Measurements from ENCODE around the gene APLNR.

Gene APLNR

DNA sequence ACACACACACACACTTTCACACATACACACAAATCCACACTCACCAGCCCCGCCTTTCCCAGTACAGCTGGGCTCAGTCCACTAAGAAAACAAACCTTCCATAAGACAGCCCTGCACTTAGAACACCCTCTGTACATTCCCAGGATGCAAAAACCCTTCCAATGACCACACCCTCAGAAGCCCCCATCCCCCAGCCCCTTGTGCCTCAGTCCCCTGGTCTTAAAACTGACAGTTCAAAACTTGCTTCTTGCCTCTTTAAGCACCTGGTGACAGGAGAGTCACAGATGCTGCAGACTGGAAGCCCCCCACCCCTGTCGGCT, 23.0 kb downstream of the APLNR start:
- peaks cover 6% of the 10 kb centered on the region for H3K4me1 ChIP-seq (ENCODE audit: low read length)
- H3K9me3 ChIP-seq (ENCODE audit: insufficient read depth, low read length) = no peaks in the 10 kb centered on the region
- H3K79me2 ChIP-seq (ENCODE audit: low read length) = no peaks in the 10 kb centered on the region
- H3K27ac ChIP-seq (ENCODE audit: low read length) = no peak overlapping the region
- peaks cover 19% of the 10 kb centered on the region; the same call in 1 of the 2 replicates for H3K27me3 ChIP-seq (ENCODE audit: low read depth, low read length)
- no peaks in the 10 kb centered on the region for H3K36me3 ChIP-seq (replicated peaks; ENCODE audit: low read depth, low read length)
- H3K4me3 ChIP-seq (ENCODE audit: low read length) = no peak overlapping the region
- no peak overlapping the region for H3K9ac ChIP-seq (ENCODE audit: low read length)
- no peak overlapping the region for H2AFZ ChIP-seq (ENCODE audit: low read depth, low read length)
- no peak for TF ChIP-seq EZH2phosphoT487 (IDR thresholded peaks at IDR 0.05; ENCODE audit: low read depth)
- TF ChIP-seq, protein P1, sequence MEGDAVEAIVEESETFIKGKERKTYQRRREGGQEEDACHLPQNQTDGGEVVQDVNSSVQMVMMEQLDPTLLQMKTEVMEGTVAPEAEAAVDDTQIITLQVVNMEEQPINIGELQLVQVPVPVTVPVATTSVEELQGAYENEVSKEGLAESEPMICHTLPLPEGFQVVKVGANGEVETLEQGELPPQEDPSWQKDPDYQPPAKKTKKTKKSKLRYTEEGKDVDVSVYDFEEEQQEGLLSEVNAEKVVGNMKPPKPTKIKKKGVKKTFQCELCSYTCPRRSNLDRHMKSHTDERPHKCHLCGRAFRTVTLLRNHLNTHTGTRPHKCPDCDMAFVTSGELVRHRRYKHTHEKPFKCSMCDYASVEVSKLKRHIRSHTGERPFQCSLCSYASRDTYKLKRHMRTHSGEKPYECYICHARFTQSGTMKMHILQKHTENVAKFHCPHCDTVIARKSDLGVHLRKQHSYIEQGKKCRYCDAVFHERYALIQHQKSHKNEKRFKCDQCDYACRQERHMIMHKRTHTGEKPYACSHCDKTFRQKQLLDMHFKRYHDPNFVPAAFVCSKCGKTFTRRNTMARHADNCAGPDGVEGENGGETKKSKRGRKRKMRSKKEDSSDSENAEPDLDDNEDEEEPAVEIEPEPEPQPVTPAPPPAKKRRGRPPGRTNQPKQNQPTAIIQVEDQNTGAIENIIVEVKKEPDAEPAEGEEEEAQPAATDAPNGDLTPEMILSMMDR (IDR thresholded peaks at IDR 0.05; ENCODE audit: low read depth, low read length) = no peak
- 0 out of 2 replicates have a peak overlapping the region, but pooled peaks have one; percentile 28 for H3K4me2 ChIP-seq (ENCODE audit: low read length)
- no peaks in the 10 kb centered on the region for H4K20me1 ChIP-seq (ENCODE audit: insufficient read depth, low read length)

DNA sequence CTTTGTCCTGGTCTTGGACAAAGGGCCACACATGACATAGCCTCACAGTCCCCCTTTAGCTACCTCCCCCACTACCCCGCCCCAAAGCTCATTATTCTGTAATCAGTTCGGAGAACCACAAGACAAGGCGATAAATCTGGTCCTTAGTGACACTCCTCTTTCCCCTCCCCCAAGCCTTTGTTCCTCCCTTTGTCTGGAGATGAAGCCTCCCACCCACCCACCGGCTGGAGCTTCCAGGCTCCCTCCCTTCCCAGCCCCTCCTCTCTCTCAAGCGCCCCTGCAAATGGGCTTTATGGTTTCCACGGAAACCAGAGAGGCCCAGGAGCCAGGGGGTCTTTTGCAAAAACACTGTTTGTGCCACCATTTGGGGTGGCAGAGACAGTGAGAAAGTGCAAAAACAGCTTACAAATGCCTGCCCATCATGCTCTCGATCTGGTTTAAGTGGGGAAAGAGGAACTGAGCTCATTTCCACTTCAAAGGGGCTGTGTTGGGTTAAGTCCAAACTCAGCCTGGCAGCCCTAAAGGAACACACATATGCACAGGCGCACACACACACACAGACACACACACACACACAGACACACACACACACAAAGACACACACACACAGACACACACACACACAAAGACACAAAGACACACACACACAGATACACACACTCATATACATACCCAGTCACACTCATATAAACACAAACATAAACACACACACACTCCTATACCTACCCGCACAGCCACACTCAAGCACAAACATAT, 23.5 kb downstream of the APLNR start:
- no peaks in the 10 kb centered on the region for H3K36me3 ChIP-seq (replicated peaks; ENCODE audit: low read depth, low read length)
- H3K9me3 ChIP-seq (ENCODE audit: insufficient read depth, low read length) = no peaks in the 10 kb centered on the region
- peaks cover 15% of the 10 kb centered on the region; the same call in 1 of the 2 replicates for H3K27me3 ChIP-seq (ENCODE audit: low read depth, low read length)
- peak overlapping the region; percentile 28; the same call in 1 of the 2 replicates for H3K4me2 ChIP-seq (ENCODE audit: low read length)
- no peak overlapping the region for H3K27ac ChIP-seq (ENCODE audit: low read length)
- peaks cover 6% of the 10 kb centered on the region for H3K4me1 ChIP-seq (ENCODE audit: low read length)
- TF ChIP-seq, protein P1 (IDR thresholded peaks at IDR 0.05; ENCODE audit: low read depth, low read length) = no peak
- TF ChIP-seq EZH2phosphoT487 (IDR thresholded peaks at IDR 0.05; ENCODE audit: low read depth) = no peak
- no peaks in the 10 kb centered on the region for H3K79me2 ChIP-seq (ENCODE audit: low read length)
- 0 out of 2 replicates have a peak overlapping the region, but pooled peaks have one; percentile 39 for H2AFZ ChIP-seq (ENCODE audit: low read depth, low read length)
- no peak overlapping the region for H3K4me3 ChIP-seq (ENCODE audit: low read length)
- no peak overlapping the region for H3K9ac ChIP-seq (ENCODE audit: low read length)
- no peaks in the 10 kb centered on the region for H4K20me1 ChIP-seq (ENCODE audit: insufficient read depth, low read length)

DNA sequence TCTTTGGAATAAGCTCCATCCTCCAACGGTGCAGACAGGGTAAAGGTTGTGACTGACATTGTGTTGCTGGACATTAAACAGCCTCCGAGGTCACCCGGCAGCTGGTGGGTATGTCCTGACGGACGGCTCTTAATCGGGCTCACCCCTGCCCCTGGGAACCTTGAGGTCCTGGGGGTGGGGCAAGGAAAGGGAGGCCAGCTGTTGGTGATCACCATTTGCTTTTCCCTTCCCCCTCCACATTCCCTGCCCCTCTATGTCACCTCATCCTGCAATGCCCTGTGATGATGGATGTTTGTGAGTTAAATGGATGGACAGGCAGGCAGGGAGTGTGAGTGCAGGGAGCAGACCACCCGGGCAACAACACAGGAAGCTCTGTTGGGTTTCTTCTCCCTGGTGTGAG, 26.3 kb downstream of the APLNR start:
- Histone ChIP-seq H3K4me1 (ENCODE audit: low read length) (peaks cover 6% of the 10 kb centered on the region), H3K9me3 (ENCODE audit: insufficient read depth, low read length) (no peaks in the 10 kb centered on the region), H3K4me3 (ENCODE audit: low read length) (no peak overlapping the region), H2AFZ (ENCODE audit: low read depth, low read length) (no peak overlapping the region), H3K9ac (ENCODE audit: low read length) (no peak overlapping the region), H3K27ac (ENCODE audit: low read length) (no peak overlapping the region), H4K20me1 (ENCODE audit: insufficient read depth, low read length) (no peaks in the 10 kb centered on the region), H3K4me2 (ENCODE audit: low read length) (no peak overlapping the region), H3K79me2 (ENCODE audit: low read length) (no peaks in the 10 kb centered on the region), H3K27me3 (ENCODE audit: low read depth, low read length) (0 out of 2 replicates have a peak, but pooled peaks cover 1% of the 10 kb centered on the region), H3K36me3 (replicated peaks; ENCODE audit: low read depth, low read length) (no peaks in the 10 kb centered on the region)
- TF ChIP-seq, protein P1 (IDR thresholded peaks at IDR 0.05; ENCODE audit: low read depth, low read length) = no peak
- TF ChIP-seq EZH2phosphoT487 (IDR thresholded peaks at IDR 0.05; ENCODE audit: low read depth) = no peak

DNA sequence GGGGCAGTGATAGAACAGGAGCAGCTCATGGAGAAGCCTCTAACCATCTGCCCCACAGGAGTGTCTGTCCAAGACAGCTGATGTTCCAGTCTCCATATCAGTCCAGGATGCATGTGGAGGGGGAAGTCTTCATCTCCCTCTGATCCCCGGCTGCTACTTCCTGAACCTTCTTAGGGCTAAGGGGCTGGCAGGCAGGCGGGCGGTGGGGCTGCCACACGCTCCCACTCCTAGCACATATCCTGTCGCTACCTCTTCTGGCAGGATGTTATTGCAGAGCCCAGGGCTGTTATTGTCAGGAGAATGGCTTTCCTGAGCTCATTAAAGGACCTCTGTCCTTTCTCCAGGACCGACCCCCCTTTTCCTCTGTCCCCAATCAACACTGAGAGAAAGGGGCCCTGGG, 29.9 kb downstream of the APLNR start:
- peaks cover 33% of the 10 kb centered on the region for H3K27me3 ChIP-seq (ENCODE audit: low read depth, low read length)
- no peak overlapping the region for H2AFZ ChIP-seq (ENCODE audit: low read depth, low read length)
- no peaks in the 10 kb centered on the region for H3K36me3 ChIP-seq (replicated peaks; ENCODE audit: low read depth, low read length)
- H3K9ac ChIP-seq (ENCODE audit: low read length) = no peak overlapping the region
- H3K4me3 ChIP-seq (ENCODE audit: low read length) = no peak overlapping the region
- TF ChIP-seq EZH2phosphoT487 (IDR thresholded peaks at IDR 0.05; ENCODE audit: low read depth) = no peak
- TF ChIP-seq, protein P1 (IDR thresholded peaks at IDR 0.05; ENCODE audit: low read depth, low read length) = no peak
- no peak overlapping the region for H3K27ac ChIP-seq (ENCODE audit: low read length)
- H4K20me1 ChIP-seq (ENCODE audit: insufficient read depth, low read length) = no peaks in the 10 kb centered on the region
- H3K4me2 ChIP-seq (ENCODE audit: low read length) = no peak overlapping the region
- H3K79me2 ChIP-seq (ENCODE audit: low read length) = no peaks in the 10 kb centered on the region
- H3K4me1 ChIP-seq (ENCODE audit: low read length) = no peaks in the 10 kb centered on the region
- H3K9me3 ChIP-seq (ENCODE audit: insufficient read depth, low read length) = no peaks in the 10 kb centered on the region

All from OCI-LY3 (cell line).